ENCODE data around the gene COL7A1.

COL7A1 gene

DNA sequence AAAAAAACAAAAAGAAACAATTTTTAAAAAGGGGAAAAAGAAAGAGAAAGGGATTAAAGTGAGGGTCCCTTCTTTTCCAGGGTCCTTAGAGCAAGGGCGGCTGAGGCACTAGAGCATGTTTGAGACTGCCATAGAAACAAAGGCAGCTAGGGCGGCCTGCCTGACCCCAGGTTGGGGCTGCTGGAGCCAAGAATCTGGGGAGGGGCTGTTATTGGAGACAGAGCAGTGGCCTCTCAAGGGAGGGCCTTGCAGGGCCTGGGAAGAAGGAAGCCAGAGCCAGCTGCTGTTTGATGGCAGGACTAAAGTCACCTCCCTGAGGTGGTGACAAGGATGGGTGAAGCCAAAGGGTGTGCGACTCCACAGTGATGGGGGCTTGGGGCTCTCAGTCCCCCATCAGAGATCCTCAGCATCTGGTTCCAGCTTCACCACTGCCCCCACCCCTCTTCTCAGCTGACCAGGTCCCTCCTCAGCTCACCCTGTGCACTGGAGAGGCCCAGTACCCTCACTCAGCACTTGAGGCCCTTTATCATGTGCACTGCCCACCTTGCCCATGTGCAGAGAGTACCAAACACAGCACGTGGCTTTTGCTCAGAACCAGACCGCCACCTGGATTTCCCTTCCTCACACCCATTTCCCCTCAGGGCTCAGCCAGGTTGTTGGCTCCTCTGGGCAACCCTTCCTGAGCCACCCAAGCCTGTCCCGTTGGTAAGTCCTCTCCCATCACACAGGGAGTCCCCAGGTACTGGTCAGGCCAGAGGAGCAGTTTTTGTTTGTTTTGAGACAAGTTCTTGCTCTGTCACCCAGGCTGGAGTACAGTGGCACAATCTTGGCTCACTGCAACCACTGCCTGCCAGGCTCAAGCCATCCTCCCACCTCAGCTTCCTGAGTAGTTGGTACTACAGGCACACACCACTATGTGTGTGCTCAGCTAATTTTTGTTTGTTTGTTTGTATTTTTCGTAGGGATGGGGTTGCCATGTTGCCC, 24.7 kb upstream of the COL7A1 start:
- DNase-seq (ENCODE audit: extremely low read depth in 1 of 2, low read depth in 1 of 2), result no peak

DNA sequence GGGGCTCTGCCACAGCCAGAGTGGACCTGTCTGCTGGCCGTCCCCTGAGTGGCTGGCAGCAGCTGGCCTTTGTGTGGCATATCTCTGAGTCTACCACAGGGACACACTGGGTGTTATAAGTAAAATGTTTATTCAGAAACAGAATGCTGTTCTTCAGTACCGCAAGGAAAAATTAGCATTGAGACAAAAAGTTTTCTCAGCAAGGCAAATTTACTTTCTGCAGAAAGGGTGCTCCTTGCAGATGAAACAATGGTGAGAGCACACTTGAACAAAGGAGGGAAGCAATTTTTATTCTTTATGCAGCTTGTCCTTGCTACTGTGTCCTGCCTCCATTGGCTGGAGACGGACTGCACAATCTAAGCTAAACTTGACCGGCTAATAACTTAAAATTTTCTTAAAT, 22.4 kb upstream of the COL7A1 start:
- DNase-seq (ENCODE audit: extremely low read depth in 1 of 2, low read depth in 1 of 2), result no peak

DNA sequence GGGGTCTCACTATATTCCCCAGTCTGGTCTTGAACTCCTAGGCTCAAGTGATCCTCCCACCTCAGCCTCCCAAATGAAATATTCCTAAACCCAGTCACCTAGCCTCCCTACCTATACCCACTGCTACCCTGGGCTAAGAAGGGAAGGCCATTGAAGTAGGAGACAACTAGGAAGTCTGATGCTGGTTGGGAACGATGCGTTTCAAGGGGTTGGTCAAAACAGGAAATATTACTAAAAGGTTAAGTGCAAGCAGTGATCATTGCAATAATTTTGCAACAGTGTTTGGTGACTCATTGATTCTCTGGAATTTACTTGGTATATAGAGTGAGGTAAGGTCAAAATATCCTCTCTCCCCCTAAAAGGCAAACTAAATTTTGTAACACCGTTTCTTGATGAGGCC, 18.9 kb upstream of the COL7A1 start:
- no peak for DNase-seq (ENCODE audit: extremely low read depth in 1 of 2, low read depth in 1 of 2)

DNA sequence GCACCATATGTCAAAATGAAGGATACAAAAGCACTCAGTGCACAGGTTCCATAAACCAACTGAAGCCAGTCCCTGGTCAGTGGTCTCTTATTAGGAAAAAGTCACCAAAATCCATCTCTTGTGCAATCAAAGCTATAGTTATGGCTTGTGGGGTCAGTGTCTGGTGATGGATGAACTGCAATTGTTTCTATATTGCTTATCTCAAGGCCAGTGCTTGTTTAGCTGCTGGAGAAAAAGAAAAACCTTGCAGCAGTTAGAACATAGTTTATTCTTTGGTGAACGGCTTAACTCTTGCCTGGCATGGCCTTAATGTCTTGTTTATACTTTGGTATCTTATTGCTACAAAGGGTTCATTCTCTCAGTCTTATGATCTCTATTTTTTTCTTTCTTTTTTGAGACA, 17.2 kb upstream of the COL7A1 start:
- no peak for DNase-seq (ENCODE audit: extremely low read depth in 1 of 2, low read depth in 1 of 2)

GRCh38 chr3:48609088-48610005, 14.2 kb upstream of the COL7A1 start, which contains the start of gene UQCRC1:
Gene UQCRC1 (minus strand): TSS chr3:48609646. CDS start chr3:48609620, 26 bp downstream.
- DNase-seq (ENCODE audit: extremely low read depth in 1 of 2, low read depth in 1 of 2), result peak; percentile 71 to 87

GRCh38 chr3:48607519-48607918, 12.4 kb upstream of the COL7A1 start:
- DNase-seq (ENCODE audit: extremely low read depth in 1 of 2, low read depth in 1 of 2), result no peak

DNA sequence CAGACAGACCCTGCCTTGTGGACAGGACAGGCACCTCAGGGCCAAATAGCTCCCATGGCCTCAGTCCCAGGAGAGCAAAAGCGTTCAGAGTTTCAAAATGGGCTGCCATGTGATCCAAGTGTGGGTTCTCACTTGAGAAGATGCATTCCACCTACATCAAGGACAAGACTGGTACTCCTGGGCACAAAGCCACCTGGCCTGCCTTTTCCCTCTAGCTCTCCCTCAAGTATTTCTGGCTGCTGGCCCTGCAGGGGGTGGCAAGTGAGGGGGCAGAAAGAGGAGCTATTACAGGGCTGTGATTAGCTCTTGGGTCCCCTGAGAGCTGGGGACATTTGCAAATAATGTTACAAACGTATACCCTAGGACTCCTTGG, 6.5 kb upstream of the COL7A1 start:
- DNase-seq (ENCODE audit: extremely low read depth in 1 of 2, low read depth in 1 of 2), result no peak

GRCh38 chr3:48600711-48601621, 5.8 kb upstream of the COL7A1 start:
- DNase-seq (ENCODE audit: extremely low read depth in 1 of 2, low read depth in 1 of 2), result no peak

DNA sequence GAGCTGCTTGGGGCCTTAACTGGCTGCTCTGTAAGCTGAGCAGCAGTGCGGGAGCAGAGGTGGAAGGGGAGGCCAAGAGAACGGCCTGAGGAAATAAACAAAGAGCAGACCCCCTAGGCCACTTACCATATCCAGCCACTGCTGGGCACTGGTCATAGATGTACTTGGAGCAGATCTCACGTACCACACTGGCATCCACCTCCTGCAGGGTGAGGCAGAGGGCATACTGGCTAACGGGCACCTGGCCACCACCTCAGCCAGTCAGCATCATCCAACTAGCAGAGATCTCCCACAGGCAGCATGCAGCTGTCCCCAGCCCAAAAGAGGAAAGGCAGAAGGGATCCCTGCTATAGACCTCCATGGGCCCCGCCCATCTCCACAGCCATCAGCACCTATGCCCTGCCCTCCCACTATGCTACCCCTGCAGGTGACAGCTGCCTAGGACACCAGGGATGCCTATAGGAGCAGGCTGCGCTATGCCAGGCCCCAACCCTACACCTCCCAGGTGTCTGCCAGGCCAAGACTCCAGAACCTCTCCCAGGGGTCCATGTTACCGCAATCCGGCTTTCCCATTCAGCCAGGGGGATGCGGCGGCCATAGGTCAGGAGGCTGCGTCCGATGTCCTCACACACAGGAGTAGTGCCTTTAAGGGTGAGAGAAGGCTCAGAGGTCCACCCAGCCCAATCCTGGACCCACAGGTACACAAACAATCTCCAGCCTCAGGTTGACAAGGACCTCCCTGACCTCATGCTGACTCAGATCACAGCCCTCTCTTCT, 4.6 kb upstream of the COL7A1 start:
- DNase-seq (ENCODE audit: extremely low read depth in 1 of 2, low read depth in 1 of 2), result no peak

- DNase-seq (ENCODE audit: extremely low read depth in 1 of 2, low read depth in 1 of 2), result no peak
Measured at GRCh38 chr3:48599077-48599501, 4.0 kb upstream of the COL7A1 start.

DNA sequence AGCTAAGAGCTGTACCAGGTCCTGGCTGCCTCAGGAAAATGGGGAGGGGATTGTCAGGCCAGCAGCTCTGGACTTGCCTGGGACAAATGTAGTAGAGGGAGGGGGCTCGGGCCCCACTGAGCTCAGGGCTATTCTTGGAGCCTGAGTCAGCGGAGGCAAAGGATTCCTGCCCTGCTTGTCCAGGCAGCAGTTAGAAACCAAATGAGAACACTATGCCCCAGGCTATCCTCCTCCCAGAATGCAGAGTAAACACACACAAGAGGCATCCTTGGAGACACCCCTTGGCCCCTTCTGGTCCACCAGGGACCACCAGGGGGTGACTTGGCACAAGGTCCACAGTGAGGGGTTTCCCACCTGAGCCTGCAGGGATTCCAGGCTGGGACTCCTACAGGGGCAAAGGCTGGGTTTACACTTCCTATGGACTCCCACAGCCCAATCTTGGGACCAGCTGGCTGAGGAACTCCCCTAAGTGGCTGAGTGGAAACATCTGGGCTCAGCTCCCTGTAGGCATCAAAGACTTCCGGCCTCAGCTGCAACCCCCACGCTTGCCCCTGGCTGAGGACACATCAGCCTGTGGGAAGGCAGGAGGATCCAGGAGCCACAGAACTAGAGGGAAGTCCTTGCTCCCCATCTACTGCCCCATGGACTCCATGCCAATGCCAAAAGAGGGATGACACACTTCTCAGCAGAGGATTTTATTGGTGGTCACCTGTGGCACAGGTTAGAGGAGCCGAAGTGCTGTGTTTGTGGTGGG, 3.4 kb upstream of the COL7A1 start:
- DNase-seq (ENCODE audit: extremely low read depth in 1 of 2, low read depth in 1 of 2), result no peak

DNA sequence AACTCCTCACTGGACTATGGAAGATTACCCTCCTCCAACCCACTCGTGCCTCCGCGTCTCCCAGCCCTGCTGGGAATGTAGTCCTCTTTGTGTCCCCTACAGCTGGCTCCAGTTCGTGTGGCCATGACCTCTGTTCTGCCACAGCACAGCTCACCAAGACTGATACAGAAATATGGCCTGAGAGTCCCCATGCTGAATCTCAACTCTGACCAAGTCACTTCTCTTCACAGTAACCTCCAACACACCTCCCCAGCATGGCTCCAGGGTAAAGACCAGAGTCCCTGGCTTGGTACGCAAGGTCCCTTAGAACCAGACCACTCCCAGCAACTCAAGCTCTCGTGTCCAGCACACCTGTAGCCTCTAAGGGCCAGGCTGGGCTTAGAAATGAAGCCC, 2.3 kb upstream of the COL7A1 start:
- no peak for DNase-seq (ENCODE audit: extremely low read depth in 1 of 2, low read depth in 1 of 2)

DNA sequence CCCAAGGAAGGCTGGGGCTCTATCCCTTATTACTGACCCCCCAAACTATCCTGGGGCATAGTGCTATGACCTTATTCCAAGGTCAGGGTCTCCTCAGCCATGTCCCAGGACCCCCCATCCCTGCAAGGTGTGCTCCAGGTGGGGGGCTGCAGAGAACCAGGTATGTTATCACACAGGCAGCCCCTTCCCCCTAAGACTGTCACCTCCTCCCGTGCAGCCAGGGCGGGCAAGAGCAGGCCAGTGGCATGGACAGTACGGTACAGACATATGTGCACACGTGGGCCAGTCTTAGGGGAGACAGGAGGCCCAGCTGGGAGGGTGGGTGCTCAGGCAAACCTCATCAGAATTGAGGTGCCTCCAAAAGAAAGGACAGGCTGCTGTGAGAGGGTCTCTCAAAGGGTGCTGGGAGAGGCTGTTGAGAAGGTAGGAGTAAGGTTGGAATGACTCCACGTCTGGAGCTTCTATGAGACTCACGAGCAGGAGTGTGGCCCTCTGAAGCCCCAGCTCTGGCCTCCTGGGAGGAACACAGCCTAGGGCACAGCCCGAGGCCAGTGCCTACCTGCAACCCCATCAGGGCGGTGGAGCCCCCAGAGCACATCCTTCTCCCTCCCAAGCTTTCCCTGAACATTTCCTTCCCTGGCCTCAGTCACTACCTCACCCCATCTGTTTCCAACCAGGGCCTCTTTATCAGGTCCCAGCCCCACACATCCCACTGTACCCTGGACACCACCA, 1.7 kb upstream of the COL7A1 start:
- no peak for DNase-seq (ENCODE audit: extremely low read depth in 1 of 2, low read depth in 1 of 2)

- DNase-seq (ENCODE audit: extremely low read depth in 1 of 2, low read depth in 1 of 2), result no peak
Measured at GRCh38 chr3:48596157-48596556, 1.0 kb upstream of the COL7A1 start.

DNA sequence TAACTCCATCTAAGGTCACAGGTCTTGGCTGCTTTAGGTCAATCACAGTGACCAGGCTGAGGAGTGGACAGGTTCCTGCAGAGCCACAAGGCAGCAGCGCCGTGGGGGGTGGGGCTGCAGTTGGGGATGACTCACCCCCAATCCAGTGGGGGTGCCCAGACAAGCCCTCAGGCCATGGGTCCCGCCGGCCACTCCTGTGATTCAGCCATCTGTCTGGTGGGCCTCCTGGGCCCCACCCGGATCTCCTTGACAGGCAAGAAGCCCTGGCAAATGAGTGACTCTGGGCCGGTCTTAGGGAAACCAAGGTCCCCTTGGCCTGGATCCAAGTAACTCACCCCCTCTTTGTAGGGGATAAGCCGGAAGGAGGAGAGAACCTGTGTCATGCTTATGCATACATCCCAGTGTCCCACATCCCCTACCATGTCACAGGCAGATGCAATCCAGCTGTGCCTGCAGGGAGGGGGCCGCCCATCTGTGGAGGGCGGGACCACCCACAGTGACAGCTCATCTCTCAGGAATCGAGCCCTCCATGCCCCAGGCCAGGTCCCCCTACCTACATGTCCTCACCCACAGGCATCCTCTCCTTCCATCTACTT, 495 bp upstream of the COL7A1 start:
- no peak for DNase-seq (ENCODE audit: extremely low read depth in 1 of 2, low read depth in 1 of 2)

- no peak for DNase-seq (ENCODE audit: extremely low read depth in 1 of 2, low read depth in 1 of 2)
Measured at GRCh38 chr3:48594417-48595049, 596 bp downstream of the COL7A1 start.

- no peak for DNase-seq (ENCODE audit: extremely low read depth in 1 of 2, low read depth in 1 of 2)
Measured at GRCh38 chr3:48593337-48593736, 1.8 kb downstream of the COL7A1 start.

Measured in activated CD8-positive, alpha-beta memory T cell treated with anti-CD3 and anti-CD28 coated beads for 1 hour (primary cell).